H1 (cell line): ENCODE measurements around the gene MTFMT. TPM values are rescaled to one million over a fixed set of nuclear protein-coding genes. Genes with fewer than 3 reads are reported as not detected.
A peak's percentile ranks its signal among the peaks of the same experiment; 100 is the strongest.

Experiments
- CTCF ChIA-PET: fragments of 300-600 bp; sonication (Branson Sonifier 250); formaldehyde crosslinking; loops from one replicate; lab custom pipeline; 2021; ENCODE audit not compliant: partially characterized antibody; lab: Charles Lee
- POLR2A ChIA-PET: fragments of 300-600 bp; sonication (Branson Sonifier 250); formaldehyde crosslinking; loops from one replicate; lab custom pipeline; 2021; ENCODE audit warnings: inconsistent platforms; ENCODE audit not compliant: partially characterized antibody; lab: Charles Lee
- DNase-seq, 2 experiments: peaks; one replicate each; pipeline versions ENCODE4 v3.0.0 to v3.0.0-alpha.2; 2010 to 2022; ENCODE audit warnings: low spot score in 2 of 2, low read depth in 1 of 2, mixed read lengths in 1 of 2
- FAIRE-seq: peaks from 2 replicates; lab custom pipeline; 2011; peaks lifted over from hg19 to GRCh38; lab: Jason Lieb, UNC
- H2AFZ ChIP-seq: 2 replicates; pipeline ENCODE4 v1.8.1; 2012; ENCODE audit warnings: low read length, inconsistent platforms
- H2AK5ac ChIP-seq: 2 replicates; pipeline ENCODE4 v1.6.1; 2013; ENCODE audit warnings: low read depth, low read length
- H2BK120ac ChIP-seq: replicated peaks from 2 replicates; pipeline ENCODE3; 2013; ENCODE audit warnings: low read depth, low read length, inconsistent platforms
- H2BK12ac ChIP-seq: 2 replicates; pipeline ENCODE4 v1.6.1; 2013; ENCODE audit warnings: low read depth, low read length
- H2BK15ac ChIP-seq: 2 replicates; pipeline ENCODE4 v1.6.1; 2013; ENCODE audit warnings: low read length
- H2BK20ac ChIP-seq: 2 replicates; pipeline ENCODE4 v1.6.1; 2013; ENCODE audit warnings: low read length
- H2BK5ac ChIP-seq: 2 replicates; pipeline ENCODE4 v1.6.1; 2013; ENCODE audit warnings: low read depth, low read length
- H3K14ac ChIP-seq: 2 replicates; pipeline ENCODE4 v1.6.1; 2013; ENCODE audit warnings: inconsistent platforms; ENCODE audit not compliant: insufficient read length
- H3K18ac ChIP-seq: 2 replicates; pipeline ENCODE4 v1.6.1; 2013; ENCODE audit warnings: low read length; ENCODE audit errors: extremely low read depth
- H3K23ac ChIP-seq: 2 replicates; pipeline ENCODE4 v1.6.1; 2013; ENCODE audit warnings: inconsistent platforms; ENCODE audit not compliant: insufficient read length
- H3K23me2 ChIP-seq: 2 replicates; pipeline ENCODE4 v1.6.1; 2013; ENCODE audit warnings: low read depth, low read length
- H3K27ac ChIP-seq: 2 replicates; pipeline ENCODE4 v1.6.1; 2011; ENCODE audit warnings: low read depth, low read length, inconsistent platforms
- H3K27me3 ChIP-seq, 4 experiments: replicated peaks in 1 of 4; 1 replicate in 1 of 4; 2 replicates in 3 of 4; pipeline versions ENCODE4 v1.6.1 to v1.8.1; 2011 to 2013; ENCODE audit warnings: low read length in 3 of 4, mild to moderate bottlenecking in 3 of 4, inconsistent platforms in 2 of 4, mixed read lengths in 2 of 4, moderate library complexity in 1 of 4; ENCODE audit not compliant: control insufficient read depth in 3 of 4, insufficient read depth in 3 of 4; ENCODE audit errors: extremely low read depth in 1 of 4
- H3K36me3 ChIP-seq, 4 experiments: 2 replicates each; pipeline versions ENCODE4 v1.6.1 to v1.8.1; 2011 to 2013; ENCODE audit warnings: mild to moderate bottlenecking in 4 of 4, low read length in 3 of 4, moderate library complexity in 2 of 4, control low read depth in 1 of 4, inconsistent platforms in 1 of 4; ENCODE audit not compliant: insufficient read depth in 4 of 4, control insufficient read depth in 2 of 4
- H3K4ac ChIP-seq: replicated peaks from 2 replicates; pipeline ENCODE3; 2013; ENCODE audit warnings: low read length, low read depth, mixed read lengths, inconsistent platforms; ENCODE audit not compliant: insufficient read length
- H3K4me1 ChIP-seq, 4 experiments: replicated peaks in 1 of 4; 1 replicate in 1 of 4; 2 replicates in 3 of 4; pipeline versions ENCODE4 v1.6.1 to v1.8.1; 2011 to 2013; ENCODE audit warnings: low read length in 3 of 4, inconsistent platforms in 2 of 4, mixed read lengths in 1 of 4; ENCODE audit not compliant: insufficient read depth in 4 of 4, control insufficient read depth in 3 of 4
- H3K4me2 ChIP-seq, 2 experiments: 2 replicates each; pipeline versions ENCODE4 v1.6.1 to v1.8.1; 2011 to 2013; ENCODE audit warnings: low read depth in 2 of 2, low read length in 2 of 2, control low read depth in 1 of 2, inconsistent platforms in 1 of 2, mild to moderate bottlenecking in 1 of 2; ENCODE audit not compliant: insufficient read depth in 1 of 2
- H3K4me3 ChIP-seq, 4 experiments: fragments of 200-600, 300-600 bp in 1 of 4; sonication (generic), shearing (Covaris generic), sonication (Bioruptor Twin) in 1 of 4; 2 replicates each; pipeline versions ENCODE4 v1.5.1 to v1.8.1; 2011 to 2016; ENCODE audit warnings: low read length in 4 of 4, low read depth in 3 of 4, control low read depth in 2 of 4, inconsistent platforms in 2 of 4, mild to moderate bottlenecking in 2 of 4, mixed read lengths in 1 of 4, moderate library complexity in 1 of 4; ENCODE audit not compliant: insufficient read depth in 2 of 4; ENCODE audit errors: extremely low read depth in 1 of 4
- H3K56ac ChIP-seq: replicated peaks from 2 replicates; pipeline ENCODE3; 2013; ENCODE audit warnings: low read depth, mild to moderate bottlenecking, mixed read lengths, low read length, inconsistent platforms; ENCODE audit not compliant: insufficient read length
- H3K79me1 ChIP-seq: 2 replicates; pipeline ENCODE4 v1.6.1; 2013; ENCODE audit warnings: low read depth, low read length, control low read depth
- H3K79me2 ChIP-seq, 2 experiments: 2 replicates each; pipeline versions ENCODE4 v1.6.1 to v1.8.1; 2012 to 2013; ENCODE audit warnings: low read length in 2 of 2, mild to moderate bottlenecking in 2 of 2, inconsistent platforms in 1 of 2; ENCODE audit not compliant: insufficient read depth in 2 of 2, control insufficient read depth in 1 of 2
- H3K9ac ChIP-seq, 4 experiments: replicated peaks in 1 of 4; 1 replicate in 1 of 4; 2 replicates in 3 of 4; pipeline versions ENCODE4 v1.6.1 to v1.8.1; 2011 to 2013; ENCODE audit warnings: low read depth in 3 of 4, low read length in 3 of 4, control low read depth in 2 of 4, mild to moderate bottlenecking in 2 of 4, moderate library complexity in 2 of 4, inconsistent platforms in 1 of 4; ENCODE audit errors: extremely low read depth in 1 of 4
- H3K9me3 ChIP-seq, 2 experiments: 2 replicates each; pipeline versions ENCODE4 v1.6.1 to v1.8.1; 2012 to 2013; ENCODE audit warnings: mild to moderate bottlenecking in 2 of 2, moderate library complexity in 2 of 2, control low read depth in 1 of 2, inconsistent platforms in 1 of 2, low read depth in 1 of 2, low read length in 1 of 2, mixed read lengths in 1 of 2; ENCODE audit not compliant: insufficient read depth in 2 of 2
- H4K20me1 ChIP-seq, 2 experiments: replicated peaks in 1 of 2; 2 replicates each; pipeline versions ENCODE3 to v1.8.1; 2011 to 2013; ENCODE audit warnings: inconsistent platforms in 2 of 2, low read length in 2 of 2, mild to moderate bottlenecking in 1 of 2; ENCODE audit not compliant: insufficient read depth in 2 of 2, control insufficient read depth in 1 of 2
- H4K5ac ChIP-seq: 2 replicates; pipeline ENCODE4 v1.6.1; 2013; ENCODE audit warnings: low read length, low read depth, mixed read lengths, inconsistent platforms; ENCODE audit not compliant: insufficient read length
- H4K8ac ChIP-seq: 2 replicates; pipeline ENCODE4 v1.8.0; 2013; ENCODE audit warnings: mild to moderate bottlenecking, moderate library complexity, low read length, inconsistent platforms; ENCODE audit not compliant: insufficient read depth; ENCODE audit errors: extremely low read depth
- H4K91ac ChIP-seq: replicated peaks from 2 replicates; pipeline ENCODE3; 2013; ENCODE audit warnings: low read length, mixed read lengths, inconsistent platforms; ENCODE audit not compliant: insufficient read length
- KDM4A ChIP-seq: IDR thresholded peaks from one replicate; pipeline ENCODE4 v1.7.1; 2012; ENCODE audit warnings: low read depth, mild to moderate bottlenecking, moderate library complexity, low read length, inconsistent platforms; ENCODE audit not compliant: severe bottlenecking
- SIX5 ChIP-seq: IDR thresholded peaks from 2 replicates; pipeline ENCODE4 v1.6.1; 2011; ENCODE audit warnings: mild to moderate bottlenecking, low read depth, low read length
- SUZ12 ChIP-seq: fragments of 200-600 bp; sonication (generic); IDR thresholded peaks from 2 replicates; pipeline ENCODE4 v1.6.1; 2012; ENCODE audit warnings: mild to moderate bottlenecking, inconsistent platforms, low read length, moderate library complexity, mixed read lengths
- WGBS, 2 experiments: shearing (Covaris generic) in 1 of 2; methylation state at CpG; one replicate each; pipeline versions ENCODE4 v1.1.6 to v1.1.7; 2013 to 2015; ENCODE audit warnings: low lambda C conversion rate in 2 of 2, mixed read lengths in 2 of 2, inconsistent platforms in 1 of 2, low coverage in 1 of 2, missing lambda C conversion rate in 1 of 2; ENCODE audit not compliant: insufficient replicate concordance in 2 of 2, insufficient coverage in 1 of 2, insufficient read length in 1 of 2; ENCODE audit errors: extremely low coverage in 1 of 2, missing lambda C conversion rate in 1 of 2; 5-methylcytosine and 5-hydroxymethylcytosine counted together
- polyA plus RNA-seq, 7 experiments: library from polyadenylated mRNA; depleted of rRNA in 3 of 7; stranded (reverse) in 5 of 7; unstranded in 2 of 7; fragments of >200 nt in 5 of 7; fragments of 200-250 nt in 2 of 7; gene quantifications; 1 replicate in 5 of 7; 2 replicates in 1 of 7; 4 replicates in 1 of 7; pipeline versions ENCODE4 v1.2.1 to v1.2.3, GENCODE V29; 2011 to 2013; ENCODE audit warnings: missing spikeins in 2 of 7, mixed read lengths in 2 of 7
- total RNA-seq: library from RNA; stranded (reverse); fragmentation: NEBNext Ultra II Directional; extraction: Animal tissue kit (Norgen Biotek cat#: 25700); gene quantifications from 2 replicates; pipeline ENCODE4 v1.2.1, GENCODE V29; 2021

MTFMT gene
- total and polyA plus RNA-seq, 2 of the 8 experiments (the other 6 are each of a cell fraction or from before 2014, with no cell fraction given): 7.7 to 20.8 TPM

DNA sequence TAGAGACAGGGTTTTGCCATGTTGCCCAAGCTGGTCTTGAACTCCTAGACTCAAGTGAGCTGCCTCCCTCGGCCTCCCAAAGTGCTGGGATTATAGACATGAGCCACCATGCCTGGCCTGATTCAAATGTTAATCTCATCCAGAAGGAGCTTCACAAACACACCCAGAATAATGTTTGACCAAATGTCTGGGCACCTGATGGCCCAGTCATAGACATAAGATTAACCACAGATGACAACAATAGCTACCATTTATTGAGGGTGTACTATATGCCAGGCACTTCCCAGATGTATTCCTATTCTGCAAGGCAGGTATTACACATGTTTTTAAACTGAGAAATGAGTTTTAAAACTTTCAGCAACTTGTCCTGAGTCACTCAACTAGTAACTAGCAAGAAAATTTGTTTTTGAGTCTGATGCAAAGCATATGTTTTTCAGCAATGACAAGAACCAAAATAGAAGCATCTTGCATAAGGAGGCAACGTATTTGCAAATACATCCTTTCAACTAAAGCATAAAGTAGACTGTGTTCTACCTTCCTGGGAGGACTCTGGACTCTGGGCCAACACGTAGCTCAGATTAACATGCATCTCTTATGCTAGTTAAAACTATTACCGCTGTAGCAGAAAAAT, 31.6 kb downstream of the MTFMT start:
- FAIRE-seq: no peak

More for the DNA sequence above, 31.6 kb downstream of the MTFMT start:
- no peak overlapping the region for H2BK120ac ChIP-seq
- H2AK5ac ChIP-seq: no peak overlapping the region
- no peaks in the 10 kb centered on the region for H4K20me1 ChIP-seq
- no peak overlapping the region for H4K5ac ChIP-seq
- 90% methylated on average over 4 of the region's 4 CpGs; no CpG with 5 or more reads in 1 of the 2 experiments for WGBS, 2 experiments
- POLR2A ChIA-PET: interaction anchor here (0.5 to 2.1 kb wide), 3 partner anchors 8 to 26 kb away, joined by 3 to 5 read pairs (median 4); no protein-coding TSS in a partner anchor
- no peak overlapping the region for H3K56ac ChIP-seq
- no peak overlapping the region for H2BK5ac ChIP-seq
- no peaks in the 10 kb centered on the region for H3K79me2 ChIP-seq
- no peaks in the 10 kb centered on the region for H3K79me1 ChIP-seq
- no peak overlapping the region for H3K18ac ChIP-seq
- no peaks in the 10 kb centered on the region for H3K23me2 ChIP-seq
- no peak for TF ChIP-seq SUZ12
- TF ChIP-seq SIX5: no peak
- peak; percentile 17 for TF ChIP-seq KDM4A
- TF ChIP-seq, all 59 proteins: peak for 1
- no peak overlapping the region for H3K4ac ChIP-seq
- H3K4me1 ChIP-seq: no peaks in the 10 kb centered on the region
- H2AFZ ChIP-seq: no peak overlapping the region
- DNase-seq: no peak
- no peak overlapping the region for H3K27ac ChIP-seq
- peaks cover 0 to under 1% (median under 1%) of the 10 kb centered on the region in 4 experiments; a peak in 2 of 8 replicates for H3K36me3 ChIP-seq
- H3K27me3 ChIP-seq: no peaks in the 10 kb centered on the region
- CTCF ChIA-PET: interaction anchor here (0.7 to 3.8 kb wide), 4 partner anchors 11 to 350 kb away, joined by 3 to 13 read pairs (median 3); no protein-coding TSS in a partner anchor
- H3K9ac ChIP-seq: no peak overlapping the region
- no peak overlapping the region for H2BK12ac ChIP-seq
- H3K14ac ChIP-seq: no peak overlapping the region
- no peak overlapping the region for H3K4me3 ChIP-seq
- no peak overlapping the region for H3K23ac ChIP-seq
- no peaks in the 10 kb centered on the region for H3K9me3 ChIP-seq
- no peak overlapping the region for H3K4me2 ChIP-seq
- no peak overlapping the region for H2BK15ac ChIP-seq
- H2BK20ac ChIP-seq: no peak overlapping the region
- no peak overlapping the region for H4K91ac ChIP-seq
- H4K8ac ChIP-seq: no peak overlapping the region
